NT2/D1 (cell line): ENCODE measurements around the gene GMCL2.

ENCODE experiments used
- YY1 ChIP-seq: IDR thresholded peaks from 2 replicates; pipeline ENCODE4 v1.6.1; 2011; ENCODE audit not compliant: insufficient read length, insufficient read depth
- ZNF274 ChIP-seq: IDR thresholded peaks from 2 replicates; pipeline ENCODE4 v1.6.1; 2011; ENCODE audit warnings: mild to moderate bottlenecking, low read depth, low read length

GRCh38 chr5:178186427-178186826 is 744 bp downstream of the GMCL2 start:
- no peak for TF ChIP-seq ZNF274
- TF ChIP-seq YY1: no peak
